DND-41 (cell line): ENCODE measurements around the gene PIAS1.

Experiments
- ATAC-seq: fragments of 200-7000 bp; cut with Tn5 transposase; 3 replicates; pipeline ENCODE4 v1.9.1; 2021; ENCODE audit warnings: low read depth; ENCODE audit not compliant: insufficient read depth
- DNase-seq: peaks from one replicate; pipeline ENCODE4 v3.0.0-alpha.2; 2020
- H2AFZ ChIP-seq: 2 replicates; pipeline ENCODE4 v1.6.0; 2012; ENCODE audit warnings: low read depth, low read length
- H3K27ac ChIP-seq: 2 replicates; pipeline ENCODE4 v1.5.1; 2012; ENCODE audit warnings: low read length, inconsistent platforms
- H3K27me3 ChIP-seq: fragments of 200-600 bp; sonication (generic); 2 replicates; pipeline ENCODE4 v1.6.0; 2012; ENCODE audit warnings: low read length, mild to moderate bottlenecking, inconsistent platforms; ENCODE audit not compliant: insufficient read depth, poor library complexity
- H3K36me3 ChIP-seq: 2 replicates; pipeline ENCODE4 v1.5.1; 2012; ENCODE audit warnings: low read length, inconsistent platforms; ENCODE audit not compliant: insufficient read depth
- H3K4me1 ChIP-seq: 2 replicates; pipeline ENCODE4 v1.5.1; 2012; ENCODE audit warnings: mild to moderate bottlenecking, low read length; ENCODE audit not compliant: insufficient read depth
- H3K4me2 ChIP-seq: 2 replicates; pipeline ENCODE4 v1.6.0; 2012; ENCODE audit warnings: mild to moderate bottlenecking, moderate library complexity, low read length, inconsistent platforms; ENCODE audit not compliant: insufficient read depth
- H3K4me3 ChIP-seq, 2 experiments: fragments of 200-600 bp in 1 of 2; shearing (Covaris generic) in 1 of 2; 2 replicates each; pipeline ENCODE4 v1.5.1; 2012 to 2016; ENCODE audit warnings: inconsistent platforms in 2 of 2, low read length in 2 of 2, mild to moderate bottlenecking in 2 of 2, low read depth in 1 of 2, moderate library complexity in 1 of 2
- H3K79me2 ChIP-seq: 2 replicates; pipeline ENCODE4 v1.6.0; 2012; ENCODE audit warnings: low read length, inconsistent platforms; ENCODE audit not compliant: insufficient read depth
- H3K9ac ChIP-seq: 2 replicates; pipeline ENCODE4 v1.6.0; 2012; ENCODE audit warnings: low read depth, mild to moderate bottlenecking, inconsistent platforms, low read length, moderate library complexity
- H3K9me3 ChIP-seq: 2 replicates; pipeline ENCODE4 v1.5.1; 2012; ENCODE audit warnings: low read length, moderate library complexity, mild to moderate bottlenecking, inconsistent platforms; ENCODE audit not compliant: insufficient read depth, severe bottlenecking
- H4K20me1 ChIP-seq: 2 replicates; pipeline ENCODE4 v1.6.0; 2012; ENCODE audit warnings: low read length; ENCODE audit not compliant: insufficient read depth
- EZH2 ChIP-seq: IDR thresholded peaks from 3 replicates; pipeline ENCODE4 v1.6.1; 2012; ENCODE audit warnings: borderline replicate concordance, low read depth, mild to moderate bottlenecking, moderate library complexity, low read length, inconsistent platforms; ENCODE audit not compliant: severe bottlenecking
- TF ChIP-seq, protein P1 (sequence below): IDR thresholded peaks from 2 replicates; pipeline ENCODE4 v1.5.1; 2012; ENCODE audit warnings: borderline replicate concordance, low read length, moderate library complexity, mild to moderate bottlenecking; ENCODE audit not compliant: poor library complexity, severe bottlenecking; ENCODE audit errors: extremely low read depth

Gene PIAS1

DNA sequence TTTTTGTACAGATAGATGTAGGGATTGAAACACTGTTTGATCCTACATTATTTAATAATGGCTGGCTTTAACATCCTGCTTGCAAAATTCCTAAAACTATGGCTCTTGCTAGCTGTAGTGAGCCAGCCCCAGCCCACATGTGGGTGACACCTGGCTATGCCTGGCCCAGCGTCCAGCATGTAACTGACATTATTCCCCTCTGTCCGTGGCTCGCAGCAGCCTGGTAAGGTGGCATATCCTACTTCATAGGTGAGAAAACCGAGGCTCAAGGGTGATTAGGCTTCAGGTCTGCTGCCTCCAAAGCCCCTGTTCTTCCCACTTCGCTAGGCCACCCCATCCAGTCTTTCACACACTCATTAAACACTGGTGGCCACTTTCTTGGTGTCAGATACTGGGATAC lies 149.4 kb downstream of the PIAS1 start:
- H3K4me3 ChIP-seq = no peak overlapping the region
- no peaks in the 10 kb centered on the region for H3K27me3 ChIP-seq
- no peaks in the 10 kb centered on the region for H3K9me3 ChIP-seq
- DNase-seq = no peak
- no peak overlapping the region for H3K9ac ChIP-seq
- no peak overlapping the region for H3K27ac ChIP-seq
- H3K79me2 ChIP-seq = peaks cover 2% of the 10 kb centered on the region; the same call in 1 of the 2 replicates
- no peak overlapping the region for H2AFZ ChIP-seq
- H3K36me3 ChIP-seq = peaks cover 17% of the 10 kb centered on the region
- TF ChIP-seq, protein P1, sequence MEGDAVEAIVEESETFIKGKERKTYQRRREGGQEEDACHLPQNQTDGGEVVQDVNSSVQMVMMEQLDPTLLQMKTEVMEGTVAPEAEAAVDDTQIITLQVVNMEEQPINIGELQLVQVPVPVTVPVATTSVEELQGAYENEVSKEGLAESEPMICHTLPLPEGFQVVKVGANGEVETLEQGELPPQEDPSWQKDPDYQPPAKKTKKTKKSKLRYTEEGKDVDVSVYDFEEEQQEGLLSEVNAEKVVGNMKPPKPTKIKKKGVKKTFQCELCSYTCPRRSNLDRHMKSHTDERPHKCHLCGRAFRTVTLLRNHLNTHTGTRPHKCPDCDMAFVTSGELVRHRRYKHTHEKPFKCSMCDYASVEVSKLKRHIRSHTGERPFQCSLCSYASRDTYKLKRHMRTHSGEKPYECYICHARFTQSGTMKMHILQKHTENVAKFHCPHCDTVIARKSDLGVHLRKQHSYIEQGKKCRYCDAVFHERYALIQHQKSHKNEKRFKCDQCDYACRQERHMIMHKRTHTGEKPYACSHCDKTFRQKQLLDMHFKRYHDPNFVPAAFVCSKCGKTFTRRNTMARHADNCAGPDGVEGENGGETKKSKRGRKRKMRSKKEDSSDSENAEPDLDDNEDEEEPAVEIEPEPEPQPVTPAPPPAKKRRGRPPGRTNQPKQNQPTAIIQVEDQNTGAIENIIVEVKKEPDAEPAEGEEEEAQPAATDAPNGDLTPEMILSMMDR = no peak
- TF ChIP-seq EZH2 = no peak
- ATAC-seq = no peak
- peaks cover 33% of the 10 kb centered on the region for H4K20me1 ChIP-seq
- H3K4me1 ChIP-seq = no peaks in the 10 kb centered on the region
- H3K4me2 ChIP-seq = no peak overlapping the region

DNA sequence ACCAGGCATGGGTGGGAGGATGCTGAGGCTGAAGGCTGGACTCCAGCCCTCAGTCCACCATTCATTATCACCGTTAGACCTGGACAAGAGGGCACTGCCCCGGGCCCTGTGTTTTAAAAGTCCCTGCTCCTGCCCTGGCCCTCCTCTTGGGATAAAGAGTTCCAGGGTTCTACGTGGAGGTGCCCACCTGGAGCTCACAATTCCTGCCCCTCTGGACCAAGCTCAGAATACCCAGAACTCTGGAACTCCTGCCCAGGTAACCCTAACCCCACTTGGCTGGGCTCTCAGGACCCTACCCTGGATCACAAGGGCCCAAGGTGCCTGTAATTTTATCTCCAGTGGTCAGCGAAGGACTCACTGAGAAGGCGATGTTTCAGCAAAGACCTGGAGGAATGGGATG lies 149.8 kb downstream of the PIAS1 start:
- H3K9ac ChIP-seq = no peak overlapping the region
- H3K27ac ChIP-seq = no peak overlapping the region
- H3K4me1 ChIP-seq = no peaks in the 10 kb centered on the region
- no peaks in the 10 kb centered on the region for H3K27me3 ChIP-seq
- peaks cover 2% of the 10 kb centered on the region; the same call in 1 of the 2 replicates for H3K79me2 ChIP-seq
- DNase-seq (no peak), ATAC-seq (no peak)
- H3K4me3 ChIP-seq = no peak overlapping the region
- no peaks in the 10 kb centered on the region for H3K9me3 ChIP-seq
- TF ChIP-seq, protein P1 = no peak
- no peak for TF ChIP-seq EZH2
- H3K4me2 ChIP-seq = no peak overlapping the region
- H2AFZ ChIP-seq = no peak overlapping the region
- H3K36me3 ChIP-seq = peaks cover 19% of the 10 kb centered on the region
- H4K20me1 ChIP-seq = peaks cover 33% of the 10 kb centered on the region

DNA sequence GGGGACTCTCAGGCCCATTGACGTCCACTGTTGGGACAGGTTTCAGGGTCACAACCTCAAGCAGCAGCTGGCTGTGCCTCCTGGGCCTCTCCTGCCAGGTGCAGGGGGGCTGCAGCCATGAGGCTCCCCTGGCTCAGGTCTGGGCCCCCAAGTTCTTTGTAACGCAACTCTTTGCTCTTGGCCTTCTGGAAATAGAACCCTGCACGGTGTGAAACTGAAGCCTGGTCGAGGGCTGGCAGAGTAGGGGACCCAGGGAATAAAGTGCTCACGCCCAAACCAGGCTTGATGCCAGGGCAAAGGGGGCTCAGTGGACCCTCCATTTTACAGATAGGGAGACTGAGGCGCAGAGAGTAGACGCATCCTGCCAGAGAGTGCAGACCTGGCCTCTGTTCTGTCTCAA lies 150.2 kb downstream of the PIAS1 start:
- Histone ChIP-seq H3K79me2 (peaks cover 2% of the 10 kb centered on the region; the same call in 1 of the 2 replicates), H3K4me3 (no peak overlapping the region), H3K4me1 (no peaks in the 10 kb centered on the region), H3K9me3 (no peaks in the 10 kb centered on the region), H3K4me2 (no peak overlapping the region), H3K27me3 (no peaks in the 10 kb centered on the region), H3K9ac (no peak overlapping the region), H3K36me3 (peaks cover 23% of the 10 kb centered on the region), H3K27ac (no peak overlapping the region), H4K20me1 (peaks cover 30% of the 10 kb centered on the region), H2AFZ (no peak overlapping the region)
- ATAC-seq (no peak), DNase-seq (no peak)
- no peak for TF ChIP-seq EZH2
- TF ChIP-seq, protein P1 = no peak
